ENCODE results near the gene ARL8A. TPM values are rescaled to one million over a fixed set of nuclear protein-coding genes. Genes with fewer than 3 reads are reported as not detected.
"Not testable (repeated sequence)": the region's sequence is repeated elsewhere in the genome, so short reads cannot be mapped to it uniquely, and the experiment has no call there.

ARL8A gene
- total RNA-seq, 1 donor from 2014 or later = 106 TPM

GRCh38 chr1:202121006-202121405 is 23.5 kb downstream of the ARL8A start:
- DNase-seq (ENCODE audit: low spot score) = no peak

GRCh38 chr1:202117898-202118371 is 26.6 kb downstream of the ARL8A start:
- DNase-seq (ENCODE audit: low spot score) = no peak

GRCh38 chr1:202116287-202116686 is 28.2 kb downstream of the ARL8A start:
- no peak for DNase-seq (ENCODE audit: low spot score)

- DNase-seq (ENCODE audit: low spot score) = no peak
Measured at GRCh38 chr1:202113690-202114300, 30.7 kb downstream of the ARL8A start.

- DNase-seq (ENCODE audit: low spot score) = no peak
Measured at GRCh38 chr1:202112859-202113689, 31.5 kb downstream of the ARL8A start.

- not testable (repeated sequence) for DNase-seq (ENCODE audit: low spot score)
Measured at GRCh38 chr1:202111589-202111988, 32.9 kb downstream of the ARL8A start.

- DNase-seq (ENCODE audit: low spot score) = no peak
Measured at GRCh38 chr1:202110977-202111376, 33.6 kb downstream of the ARL8A start.

GRCh38 chr1:202107801-202108731 is 36.5 kb downstream of the ARL8A start:
- no peak for DNase-seq (ENCODE audit: low spot score)

GRCh38 chr1:202107321-202107761 is 37.2 kb downstream of the ARL8A start:
- DNase-seq (ENCODE audit: low spot score) = no peak

- no peak for DNase-seq (ENCODE audit: low spot score)
Measured at GRCh38 chr1:202106340-202107254, 37.9 kb downstream of the ARL8A start.

GRCh38 chr1:202105571-202106339 is 38.8 kb downstream of the ARL8A start:
- no peak for DNase-seq (ENCODE audit: low spot score)

- DNase-seq (ENCODE audit: low spot score) = no peak
Measured at GRCh38 chr1:202104073-202104472, 40.5 kb downstream of the ARL8A start.

GRCh38 chr1:202101184-202101583 is 43.4 kb downstream of the ARL8A start:
- DNase-seq (ENCODE audit: low spot score) = no peak

GRCh38 chr1:202093858-202094257 is 50.7 kb downstream of the ARL8A start:
- no peak for DNase-seq (ENCODE audit: low spot score)

- DNase-seq (ENCODE audit: low spot score) = no peak
Measured at GRCh38 chr1:202090994-202091393, 53.5 kb downstream of the ARL8A start.

- DNase-seq (ENCODE audit: low spot score) = no peak
Measured at GRCh38 chr1:202088206-202088605, 56.3 kb downstream of the ARL8A start.

GRCh38 chr1:202086579-202087350 is 57.8 kb downstream of the ARL8A start:
- no peak for DNase-seq (ENCODE audit: low spot score)

- no peak for DNase-seq (ENCODE audit: low spot score)
Measured at GRCh38 chr1:202085682-202086373, 58.7 kb downstream of the ARL8A start.

Measured in mesenteric fat pad (tissue), 1 donor.